Measurements from ENCODE around the gene ARL3.

DNA sequence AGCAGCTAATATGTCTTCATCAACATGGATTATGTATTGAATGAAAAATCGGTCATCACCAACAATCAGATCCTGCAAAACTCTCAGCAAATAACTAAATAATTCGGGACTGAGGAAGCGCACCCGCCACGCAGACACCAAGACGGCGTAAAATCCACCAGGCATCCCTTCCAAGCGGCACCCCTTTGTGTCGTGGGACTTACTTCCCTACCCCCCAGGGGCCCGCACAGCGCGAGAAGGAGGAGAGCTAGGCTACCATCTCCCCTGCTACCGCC is 721 bp downstream of the ARL3 start:
- TF ChIP-seq FOS (IDR thresholded peaks at IDR 0.05; ENCODE audit: low read depth, low read length): no peak
- TF ChIP-seq CTCF (conservative IDR thresholded peaks at IDR 0.05; ENCODE audit: low read depth, low read length): no peak; the same call in 1 of the 2 replicates

All from IMR-90 (cell line).